Esophagus squamous epithelium (tissue), 5 donors: ENCODE results near the gene SIDT2. TPM values are rescaled to one million over a fixed set of nuclear protein-coding genes. Genes with fewer than 3 reads are reported as not detected.
A peak's percentile ranks its signal among the peaks of the same experiment; 100 is the strongest.
"Not testable (repeated sequence)": the region's sequence is repeated elsewhere in the genome, so short reads cannot be mapped to it uniquely, and the experiment has no call there.

Experiments used
- DNase-seq: peaks from one replicate; lab custom pipeline; 2025; lab: John Stamatoyannopoulos, UW
- H3K27ac ChIP-seq, 4 donors: fragments of 200-600 bp; sonication (generic); one replicate each; pipeline ENCODE4 v1.5.1; 2016 to 2019; ENCODE audit warnings: mild to moderate bottlenecking in 1 of 4
- H3K27me3 ChIP-seq, 4 donors: fragments of 200-600 bp; sonication (generic); 1 replicate in 3 of 4; 2 replicates in 1 of 4; pipeline versions ENCODE4 v1.5.1 to v1.6.0; 2017 to 2021; ENCODE audit warnings: antibody characterized with exemption in 1 of 4
- H3K36me3 ChIP-seq, 3 donors: fragments of 200-600 bp; sonication (generic); one replicate each; pipeline ENCODE4 v1.5.1; 2016 to 2019
- H3K4me1 ChIP-seq, 3 donors: fragments of 200-600 bp; sonication (generic); one replicate each; pipeline ENCODE4 v1.5.1; 2017 to 2019
- H3K4me3 ChIP-seq, 4 donors: fragments of 200-600 bp; sonication (generic); 1 replicate in 3 of 4; 2 replicates in 1 of 4; pipeline ENCODE4 v1.5.1; 2016 to 2019; ENCODE audit warnings: mild to moderate bottlenecking in 2 of 4, moderate library complexity in 1 of 4
- H3K9me3 ChIP-seq, 3 donors: fragments of 200-600 bp; sonication (generic); one replicate each; pipeline ENCODE4 v1.5.1; 2016 to 2019
- CTCF ChIP-seq, 6 experiments: fragments of 450-650 bp in 4 of 6; fragments of 200-600 bp in 2 of 6; sonication (generic) in 2 of 6; IDR thresholded peaks; one replicate each; pipeline ENCODE4 v1.5.1; 2016 to 2019; ENCODE audit warnings: antibody characterized with exemption in 6 of 6, mild to moderate bottlenecking in 4 of 6, moderate library complexity in 4 of 6
- POLR2A ChIP-seq, 4 donors: fragments of 450-650 bp; IDR thresholded peaks; one replicate each; pipeline ENCODE4 v1.6.1; 2017; ENCODE audit warnings: antibody characterized with exemption in 4 of 4, mild to moderate bottlenecking in 4 of 4, moderate library complexity in 3 of 4
- WGBS, 2 donors: methylation state at CpG; one replicate each; pipeline ENCODE4 v1.1.5; 2018; 5-methylcytosine and 5-hydroxymethylcytosine counted together
- intact Hi-C: fragments of 100-400 bp; cut with DNase I; formaldehyde crosslinking; loops from one replicate; pipeline ENCODE4 v1.15.0; 2022
- total RNA-seq, 4 donors: library from RNA; depleted of rRNA; stranded (reverse); fragments of >200 nt; gene quantifications; one replicate each; pipeline ENCODE4 v1.1.0, GENCODE V29; 2016
- donor health status: DM: yes; HTN: yes; CAD: no.

The SIDT2 gene
- total RNA-seq, 4 donors from 2014 or later, result 6.9 to 20.0 (median 9.4) TPM

DNA sequence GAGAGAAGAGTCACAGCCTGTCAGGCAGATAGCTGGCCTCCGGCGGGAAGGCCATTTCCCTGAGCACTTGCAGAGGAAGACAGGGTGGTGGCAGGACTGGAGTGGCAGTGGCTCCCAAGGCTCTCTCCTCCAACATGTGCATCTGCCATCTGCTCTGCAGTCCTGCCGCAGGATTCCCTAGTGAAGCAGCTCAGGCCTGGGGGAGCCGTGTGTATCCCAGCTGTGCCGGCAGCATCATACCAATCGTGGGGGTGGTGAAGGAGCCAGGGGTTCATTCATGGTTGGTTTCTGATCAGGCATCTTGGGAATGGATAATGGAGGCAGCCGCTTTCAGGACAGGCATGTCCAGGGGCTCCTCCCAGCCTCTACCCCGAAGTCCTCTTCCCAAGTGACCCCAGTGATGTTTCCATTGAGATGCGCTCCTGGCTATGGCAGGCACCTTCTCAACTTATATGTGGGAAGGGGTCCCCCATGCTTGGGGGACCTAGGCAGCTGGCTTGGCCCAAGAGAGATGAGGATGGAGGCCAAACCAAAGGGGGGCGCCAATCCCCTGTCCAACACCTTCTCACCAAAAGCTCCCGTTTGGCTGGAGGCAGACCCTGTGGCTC lies 26.8 kb downstream of the SIDT2 start:
- WGBS, 2 donors, result 88% methylated on average over 8 to 10 of the region's 11 CpGs
- no peaks in the 10 kb centered on the region for H3K9me3 ChIP-seq
- DNase-seq, result no peak
- peaks cover 0 to 27% (median 0%) of the 10 kb centered on the region in 3 donors for H3K4me1 ChIP-seq
- H3K27me3 ChIP-seq, result no peaks in the 10 kb centered on the region
- H3K4me3 ChIP-seq, result peak overlapping the region in 1 of 4 donors; percentile 3
- peak overlapping the region; percentile 34 to 89 (median 85) for H3K27ac ChIP-seq
- TF ChIP-seq POLR2A (IDR thresholded peaks at IDR 0.05) (no peak), CTCF (IDR thresholded peaks at IDR 0.05) (no peak)
- intact Hi-C loops, result loop anchor here (5.0 kb wide), 1 partner anchor 73 kb away; no protein-coding TSS in a partner anchor
- H3K36me3 ChIP-seq, result peaks cover 0 to 41% (median 17%) of the 10 kb centered on the region in 3 donors

DNA sequence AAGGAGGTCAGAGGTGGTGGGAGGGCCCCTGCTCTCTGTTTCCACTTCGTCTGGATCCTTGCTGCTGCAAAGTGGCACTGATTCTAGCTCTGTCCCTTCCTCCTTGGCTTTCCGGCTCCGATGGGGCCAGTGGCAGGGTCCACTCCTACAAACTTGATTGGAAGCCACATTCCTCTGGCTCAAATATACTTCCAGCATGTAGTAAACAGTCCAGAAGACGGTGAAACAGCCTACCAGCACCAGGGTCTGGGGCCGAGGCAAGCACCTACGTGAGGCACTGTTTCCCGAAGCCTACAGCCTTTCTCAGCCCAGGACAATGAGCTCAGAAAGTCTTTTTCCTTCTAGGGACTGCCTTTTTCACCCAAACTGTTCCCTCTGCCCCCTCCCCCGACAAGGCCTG lies 27.6 kb downstream of the SIDT2 start:
- H3K4me3 ChIP-seq, H3K27me3 ChIP-seq, H3K9me3 ChIP-seq, DNase-seq: not testable (repeated sequence)
- Histone ChIP-seq H3K27ac (peak overlapping the region in 2 of 4 donors; percentile 50 to 54), H3K36me3 (peaks cover 0 to 48% (median 17%) of the 10 kb centered on the region in 3 donors), H3K4me1 (peaks cover 0 to 27% (median 0%) of the 10 kb centered on the region in 3 donors)
- intact Hi-C loops, result loop anchor here (5.0 kb wide), 1 partner anchor 74 kb away; no protein-coding TSS in a partner anchor
- WGBS, 2 donors, result 67 to 70% methylated on average over 2 to 3 of the region's 8 CpGs

DNA sequence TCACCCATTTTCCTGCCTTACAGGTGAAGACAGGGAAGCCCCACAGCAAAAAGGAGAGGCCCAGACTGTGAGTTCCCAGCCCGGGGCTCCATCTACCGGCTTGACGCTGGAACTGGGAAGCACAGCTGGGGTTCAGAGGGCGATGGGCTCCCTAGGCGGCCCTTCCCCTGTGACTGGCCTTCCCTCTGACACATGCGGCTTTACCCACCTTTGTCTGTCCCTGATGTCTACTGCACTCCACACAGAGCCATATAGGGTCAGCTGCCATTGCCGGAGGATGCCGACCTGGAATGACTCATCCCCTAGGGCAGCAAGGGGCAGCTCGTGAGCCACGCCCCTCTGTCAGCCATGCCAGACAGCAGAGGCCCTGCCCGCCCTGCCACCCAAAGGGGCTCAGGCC lies 28.3 kb downstream of the SIDT2 start:
- not testable (repeated sequence) for DNase-seq, H3K4me3 ChIP-seq, H3K27me3 ChIP-seq, H3K9me3 ChIP-seq
- no CpG with 5 or more reads among the region's 11 CpGs for WGBS, 2 donors
- H3K36me3 ChIP-seq, result peaks cover 0 to 54% (median 17%) of the 10 kb centered on the region in 3 donors
- peaks cover 0 to 27% (median 0%) of the 10 kb centered on the region in 3 donors for H3K4me1 ChIP-seq
- H3K27ac ChIP-seq, result peak overlapping the region in 1 of 4 donors; percentile 57
- intact Hi-C loops, result loop anchor here (5.0 kb wide), 1 partner anchor 75 kb away; no protein-coding TSS in a partner anchor

GRCh38 chr11:117207481-117207880 lies 28.9 kb downstream of the SIDT2 start:
- Histone ChIP-seq H3K36me3 (peaks cover 0 to 60% (median 17%) of the 10 kb centered on the region in 3 donors), H3K4me1 (peaks cover 0 to 27% (median 0%) of the 10 kb centered on the region in 3 donors)
- H3K27ac ChIP-seq, H3K4me3 ChIP-seq, H3K9me3 ChIP-seq, H3K27me3 ChIP-seq, DNase-seq: not testable (repeated sequence)
- intact Hi-C loops, result loop anchor here (5.0 kb wide), 1 partner anchor 75 kb away; no protein-coding TSS in a partner anchor
- 85 to 90% methylated on average over 5 of the region's 5 CpGs for WGBS, 2 donors

DNA sequence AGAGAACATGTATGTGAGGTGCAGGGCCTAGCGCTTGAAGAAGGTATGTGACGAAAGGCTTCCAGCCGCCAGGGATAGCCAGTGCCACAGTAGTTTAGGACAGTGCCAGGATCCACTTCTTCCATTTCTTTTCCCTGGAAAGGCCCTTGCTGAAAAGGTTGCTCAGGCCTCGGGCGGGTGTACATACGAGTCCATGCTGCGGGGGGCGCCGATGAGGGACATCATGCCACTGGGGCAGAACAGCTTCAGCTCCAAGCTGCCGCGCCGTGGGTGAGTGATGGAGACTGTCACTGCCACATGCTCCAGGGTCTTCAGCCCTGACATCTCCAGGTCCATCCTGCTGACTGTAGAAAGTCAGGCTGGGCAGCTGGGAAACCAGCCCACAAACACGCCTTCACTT lies 30.2 kb downstream of the SIDT2 start:
- Histone ChIP-seq H3K36me3 (peaks cover 0 to 62% (median 7%) of the 10 kb centered on the region in 3 donors), H3K4me1 (peaks cover 0 to 19% (median 0%) of the 10 kb centered on the region in 3 donors)
- not testable (repeated sequence) for H3K27ac ChIP-seq, H3K4me3 ChIP-seq, H3K9me3 ChIP-seq, H3K27me3 ChIP-seq, DNase-seq
- WGBS, 2 donors, result no CpG with 5 or more reads among the region's 13 CpGs
- intact Hi-C loops, result loop anchor here (5.0 kb wide), 1 partner anchor 76 kb away; no protein-coding TSS in a partner anchor

GRCh38 chr11:117209351-117210125 lies 31.0 kb downstream of the SIDT2 start:
- DNase-seq, H3K4me3 ChIP-seq, H3K9me3 ChIP-seq, H3K27ac ChIP-seq, H3K27me3 ChIP-seq: not testable (repeated sequence)
- intact Hi-C loops, result loop anchor here (5.0 kb wide), 1 partner anchor 77 kb away; no protein-coding TSS in a partner anchor
- peaks cover 0 to 11% (median 0%) of the 10 kb centered on the region in 3 donors for H3K4me1 ChIP-seq
- 85 to 86% methylated on average over 7 of the region's 8 CpGs for WGBS, 2 donors
- H3K36me3 ChIP-seq, result peaks cover 1 to 62% (median 7%) of the 10 kb centered on the region in 3 donors

GRCh38 chr11:117210620-117211019 lies 32.1 kb downstream of the SIDT2 start:
- no peak for DNase-seq
- WGBS, 2 donors, result 87 to 96% methylated on average over 3 of the region's 3 CpGs
- no peaks in the 10 kb centered on the region for H3K4me1 ChIP-seq
- H3K4me3 ChIP-seq, result no peak overlapping the region
- no peak for TF ChIP-seq CTCF (IDR thresholded peaks at IDR 0.05)
- H3K27ac ChIP-seq, result no peak overlapping the region
- peaks cover 0 to 62% (median 6%) of the 10 kb centered on the region in 3 donors for H3K36me3 ChIP-seq
- intact Hi-C loops, result no loop called here
- H3K27me3 ChIP-seq, result no peaks in the 10 kb centered on the region
- H3K9me3 ChIP-seq, result no peaks in the 10 kb centered on the region
